ENCODE results near the gene SPTLC1.

GRCh38 chr9:92048924-92049625 is 66.1 kb downstream of the SPTLC1 start:
- no peak for TF ChIP-seq CTCF (optimal IDR thresholded peaks at IDR 0.05 in 1 of 3, IDR thresholded peaks at IDR 0.05 in 1 of 3, conservative IDR thresholded peaks at IDR 0.05 in 1 of 3; ENCODE audit: extremely low read depth in 1 of 3, insufficient read depth in 2 of 3, low read length in 3 of 3)
- no peak for TF ChIP-seq EZH2 (IDR thresholded peaks at IDR 0.05; ENCODE audit: low read length)
